ENCODE data around the gene MTOR.

DNA sequence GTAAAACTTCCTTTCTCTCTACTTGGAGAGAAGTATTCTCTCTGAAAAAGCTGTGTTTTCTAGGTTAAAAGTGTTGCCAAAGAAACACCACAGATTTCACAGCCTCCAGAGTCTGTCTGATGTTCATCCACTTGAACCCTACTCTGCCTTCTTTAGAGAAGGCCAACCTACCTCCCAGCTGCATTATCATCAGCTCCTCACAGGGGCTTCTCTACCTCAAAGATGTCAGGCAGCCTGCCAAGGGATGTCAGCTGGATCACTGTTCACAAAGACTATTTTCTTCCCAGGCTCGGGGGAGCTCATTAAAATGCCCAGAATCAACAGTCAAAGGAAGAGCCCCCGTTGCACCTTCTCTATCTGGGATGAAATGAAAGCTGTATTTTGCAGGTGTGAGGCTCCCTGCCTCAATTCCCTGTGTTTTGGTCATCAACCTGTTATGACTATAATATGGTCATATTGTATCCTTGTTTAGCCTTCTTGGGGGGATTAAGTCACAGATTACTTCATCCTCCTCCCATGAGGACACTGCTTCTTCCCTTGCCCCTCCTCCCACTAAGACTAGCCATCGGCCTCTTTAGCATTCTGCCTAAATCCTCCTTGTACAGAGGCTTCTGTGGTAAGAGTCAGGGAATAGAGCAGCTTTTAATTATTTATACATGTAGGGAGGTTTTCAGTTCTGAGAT lies 47.5 kb downstream of the MTOR start:
- TF ChIP-seq POLR2A (IDR thresholded peaks at IDR 0.05) (no peak), CTCF (IDR thresholded peaks at IDR 0.05) (no peak)
